Measurements from ENCODE around the gene MTA1. TPM values are rescaled to one million over a fixed set of nuclear protein-coding genes. Genes with fewer than 3 reads are reported as not detected.

Gene MTA1
- total RNA-seq, 1 donor from 2014 or later = 64.1 TPM

- TF ChIP-seq CTCF (conservative IDR thresholded peaks at IDR 0.05; ENCODE audit: low read depth, low read length) = no peak
These were observed 47.1 kb downstream of the MTA1 start for GRCh38 chr14:105466531-105467248.

GRCh38 chr14:105467249-105467941 is 47.8 kb downstream of the MTA1 start:
- TF ChIP-seq CTCF (conservative IDR thresholded peaks at IDR 0.05; ENCODE audit: low read depth, low read length) = no peak
- H3K4me3 ChIP-seq (ENCODE audit: low read depth, low read length) = no peak overlapping the region
- DNase-seq (ENCODE audit: low read depth) = no peak

More at GRCh38 chr14:105466531-105467248, 47.1 kb downstream of the MTA1 start:
- H3K4me3 ChIP-seq (ENCODE audit: low read depth, low read length) = no peak overlapping the region
- no peak for DNase-seq (ENCODE audit: low read depth)

- H3K4me3 ChIP-seq (ENCODE audit: low read depth, low read length) = no peak overlapping the region
- no peak for TF ChIP-seq CTCF (conservative IDR thresholded peaks at IDR 0.05; ENCODE audit: low read depth, low read length)
- DNase-seq (ENCODE audit: low read depth) = no peak
These were observed 48.4 kb downstream of the MTA1 start for GRCh38 chr14:105467942-105468471.

- DNase-seq (ENCODE audit: low read depth) = no peak
- TF ChIP-seq CTCF (conservative IDR thresholded peaks at IDR 0.05; ENCODE audit: low read depth, low read length) = no peak
- no peak overlapping the region for H3K4me3 ChIP-seq (ENCODE audit: low read depth, low read length)
These were observed 49.1 kb downstream of the MTA1 start for GRCh38 chr14:105468621-105469241.

GRCh38 chr14:105469456-105470349 is 50.1 kb downstream of the MTA1 start:
- no peak for DNase-seq (ENCODE audit: low read depth)
- TF ChIP-seq CTCF (conservative IDR thresholded peaks at IDR 0.05; ENCODE audit: low read depth, low read length) = no peak

More at GRCh38 chr14:105469456-105470349, 50.1 kb downstream of the MTA1 start:
- no peak overlapping the region for H3K4me3 ChIP-seq (ENCODE audit: low read depth, low read length)
